NCI-H1436 treated with DMSO at 0.1 percent for 48 hours (cell line): ENCODE measurements around the gene SGMS1.

Source experiments
- DNase-seq: peaks from one replicate; lab custom pipeline; 2025; lab: John Stamatoyannopoulos, UW

The SGMS1 gene

GRCh38 chr10:50260791-50261281 is 362.9 kb downstream of the SGMS1 start:
- DNase-seq, result no peak
